WTC11 (cell line): Measurements from ENCODE around the gene ATP5ME. TPM values are rescaled to one million over a fixed set of nuclear protein-coding genes. Genes with fewer than 3 reads are reported as not detected.

ENCODE experiments used
- ATAC-seq: fragments of 200-7000 bp; cut with Tn5 transposase; 2 replicates; pipeline ENCODE4 v1.10.0; 2021; ENCODE audit warnings: mild to moderate bottlenecking, moderate library complexity
- CTCF ChIA-PET: fragments of 300-600 bp; sonication (Branson Sonifier 250); formaldehyde crosslinking; loops from one replicate; lab custom pipeline; 2021; ENCODE audit warnings: antibody characterized with exemption; lab: Charles Lee
- POLR2A ChIA-PET: fragments of 350-600 bp; sonication (Branson Sonifier 250); formaldehyde crosslinking; loops from one replicate; lab custom pipeline; 2021; ENCODE audit warnings: antibody characterized with exemption; lab: Charles Lee
- DNase-seq: peaks from one replicate; pipeline ENCODE4 v3.0.0; 2021; ENCODE audit warnings: low spot score
- H3K27ac Mint-ChIP-seq: 2 replicates; pipeline ENCODE4 v1.8.0; 2021; ENCODE audit warnings: mixed read lengths
- H3K27me3 Mint-ChIP-seq: 2 replicates; pipeline ENCODE4 v1.8.0; 2021; ENCODE audit warnings: low read depth, mild to moderate bottlenecking, moderate library complexity, mixed read lengths
- H3K36me3 Mint-ChIP-seq: 2 replicates; pipeline ENCODE4 v1.8.0; 2021; ENCODE audit warnings: mixed read lengths
- H3K4me1 Mint-ChIP-seq: 2 replicates; pipeline ENCODE4 v1.8.0; 2022; ENCODE audit warnings: mixed read lengths
- H3K4me3 Mint-ChIP-seq: 2 replicates; pipeline ENCODE4 v1.8.0; 2021; ENCODE audit warnings: mild to moderate bottlenecking, moderate library complexity, mixed read lengths
- H3K9me3 Mint-ChIP-seq: 2 replicates; pipeline ENCODE4 v1.8.0; 2021; ENCODE audit warnings: mixed read lengths
- ERG ChIP-seq: fragments of 250-450 bp; sonication (Bioruptor Pico); IDR thresholded peaks from 2 replicates; pipeline ENCODE4 v1.8.0; 2021; ENCODE audit warnings: mild to moderate bottlenecking
- FOXJ3 ChIP-seq: sonication (generic); formaldehyde crosslinking; IDR thresholded peaks from 2 replicates; pipeline ENCODE4 v1.9.0; 2021; ENCODE audit warnings: missing genetic modification reagents, mild to moderate bottlenecking, borderline replicate concordance
- FOXP1 ChIP-seq: sonication (generic); formaldehyde crosslinking; IDR thresholded peaks from 2 replicates; pipeline ENCODE4 v1.8.0; 2022; ENCODE audit warnings: missing genetic modification reagents, mild to moderate bottlenecking, moderate library complexity, borderline replicate concordance
- FOXP4 ChIP-seq: sonication (generic); formaldehyde crosslinking; IDR thresholded peaks from 2 replicates; pipeline ENCODE4 v1.8.0; 2022; ENCODE audit warnings: mild to moderate bottlenecking, missing genetic modification reagents
- GABPB1 ChIP-seq: sonication (generic); formaldehyde crosslinking; IDR thresholded peaks from 2 replicates; pipeline ENCODE4 v1.8.1; 2023; ENCODE audit warnings: mild to moderate bottlenecking, missing genetic modification reagents
- GTF2I ChIP-seq: fragments of 250-450 bp; sonication (Bioruptor Pico); conservative IDR thresholded peaks from 2 replicates; pipeline ENCODE4 v1.4.0; 2021; ENCODE audit warnings: mild to moderate bottlenecking
- JAZF1 ChIP-seq: fragments of 250-450 bp; sonication (Bioruptor Pico); IDR thresholded peaks from 2 replicates; pipeline ENCODE4 v1.9.0; 2021; ENCODE audit warnings: moderate library complexity, mild to moderate bottlenecking, inconsistent platforms
- MLX ChIP-seq: sonication (generic); formaldehyde crosslinking; IDR thresholded peaks from 2 replicates; pipeline ENCODE4 v1.8.1; 2023; ENCODE audit warnings: mild to moderate bottlenecking, missing genetic modification reagents, moderate library complexity
- NR3C1 ChIP-seq: sonication (generic); formaldehyde crosslinking; conservative IDR thresholded peaks from 2 replicates; pipeline ENCODE4 v1.8.1; 2023; ENCODE audit warnings: low read depth, mild to moderate bottlenecking, missing genetic modification reagents
- PRDM15 ChIP-seq: sonication (generic); formaldehyde crosslinking; IDR thresholded peaks from 2 replicates; pipeline ENCODE4 v1.8.0; 2022; ENCODE audit warnings: missing genetic modification reagents
- PRRX2 ChIP-seq: fragments of 250-450 bp; sonication (Bioruptor Pico); IDR thresholded peaks from 2 replicates; pipeline ENCODE4 v1.8.0; 2021; ENCODE audit warnings: mild to moderate bottlenecking
- RORB ChIP-seq: fragments of 250-450 bp; sonication (Bioruptor Pico); IDR thresholded peaks from 2 replicates; pipeline ENCODE4 v1.9.0; 2021; ENCODE audit warnings: mild to moderate bottlenecking
- SMAD4 ChIP-seq: sonication (generic); formaldehyde crosslinking; IDR thresholded peaks from 2 replicates; pipeline ENCODE4 v1.8.0; 2022; ENCODE audit warnings: mild to moderate bottlenecking, missing genetic modification reagents
- SP1 ChIP-seq: sonication (generic); formaldehyde crosslinking; conservative IDR thresholded peaks from 2 replicates; pipeline ENCODE4 v1.8.1; 2022; ENCODE audit warnings: missing genetic modification reagents
- TEAD1 ChIP-seq: sonication (generic); formaldehyde crosslinking; IDR thresholded peaks from 2 replicates; pipeline ENCODE4 v1.8.0; 2022; ENCODE audit warnings: mild to moderate bottlenecking, missing genetic modification reagents
- USF1 ChIP-seq: sonication (generic); formaldehyde crosslinking; IDR thresholded peaks from 2 replicates; pipeline ENCODE4 v1.8.0; 2022; ENCODE audit warnings: mild to moderate bottlenecking, missing genetic modification reagents
- USF2 ChIP-seq: sonication (generic); formaldehyde crosslinking; IDR thresholded peaks from 2 replicates; pipeline ENCODE4 v1.8.1; 2023; ENCODE audit warnings: mild to moderate bottlenecking, missing genetic modification reagents, moderate library complexity
- ZNF317 ChIP-seq: sonication (generic); formaldehyde crosslinking; IDR thresholded peaks from 2 replicates; pipeline ENCODE4 v1.8.1; 2023; ENCODE audit warnings: low read depth, mild to moderate bottlenecking, moderate library complexity, missing genetic modification reagents, borderline replicate concordance
- ZNF396 ChIP-seq: fragments of 250-450 bp; sonication (Bioruptor Pico); IDR thresholded peaks from 2 replicates; pipeline ENCODE4 v1.8.0; 2021; ENCODE audit warnings: mild to moderate bottlenecking, moderate library complexity, borderline replicate concordance
- ZNF416 ChIP-seq: fragments of 250-450 bp; sonication (Bioruptor Pico); IDR thresholded peaks from 2 replicates; pipeline ENCODE4 v1.9.0; 2021; ENCODE audit warnings: mild to moderate bottlenecking, inconsistent platforms
- ZNF532 ChIP-seq: fragments of 250-450 bp; sonication (Bioruptor Pico); IDR thresholded peaks from 2 replicates; pipeline ENCODE4 v1.9.0; 2021; ENCODE audit warnings: mild to moderate bottlenecking, borderline replicate concordance
- ZNF671 ChIP-seq: fragments of 250-450 bp; sonication (Bioruptor Pico); IDR thresholded peaks from 2 replicates; pipeline ENCODE4 v1.8.0; 2021; ENCODE audit warnings: mild to moderate bottlenecking
- total RNA-seq: library from RNA; stranded (reverse); gene quantifications from 3 replicates; pipeline ENCODE4 v1.2.3, GENCODE V29; 2021

Gene ATP5ME
- total RNA-seq, 1 experiment from 2014 or later: 468 TPM

GRCh38 chr4:688854-689681 is 15.0 kb upstream of the ATP5ME start, which contains the start of gene SLC49A3:
Gene SLC49A3, minus strand, starts transcription at chr4:689151. Its CDS starts 24 bp downstream, at chr4:689127.
- Mint-ChIP-seq H3K4me3 (peak within 1 kb of the TSS; percentile 56), H3K4me1 (peaks cover 26% of the 10 kb centered on the region), H3K36me3 (no peaks in the 10 kb centered on the region), H3K27ac (no peak within 1 kb of the TSS), H3K27me3 (peaks cover 5% of the 10 kb centered on the region), H3K9me3 (no peaks in the 10 kb centered on the region)
- DNase-seq: peak; percentile 59
- ChIA-PET CTCF (interaction anchor here (1.9 kb wide), 1 partner anchor 11 kb away, joined by 6 read pairs; no protein-coding TSS in a partner anchor), POLR2A (no interaction called here)
- peak; percentile 20 for ATAC-seq
- TF ChIP-seq RORB (CRISPR knock-in tag) (no peak), TEAD1 (CRISPR knock-in tag) (no peak), JAZF1 (CRISPR knock-in tag) (no peak), ZNF532 (no peak), FOXP4 (CRISPR knock-in tag) (0 out of 2 replicates have a peak, but pooled peaks have one; percentile 35), SMAD4 (CRISPR knock-in tag) (no peak), ZNF396 (no peak), GTF2I (CRISPR knock-in tag) (no peak), USF2 (CRISPR knock-in tag) (no peak), PRDM15 (0 out of 2 replicates have a peak, but pooled peaks have one; percentile 35), ZNF671 (no peak), GABPB1 (CRISPR knock-in tag) (no peak), ERG (no peak), MLX (CRISPR knock-in tag) (no peak), NR3C1 (CRISPR knock-in tag) (peak; percentile 18; the same call in 1 of the 2 replicates), PRRX2 (no peak), ZNF317 (CRISPR knock-in tag) (no peak), FOXP1 (CRISPR knock-in tag) (no peak), SP1 (peak; percentile 48), FOXJ3 (CRISPR knock-in tag) (no peak), USF1 (no peak), ZNF416 (no peak)
